Sciatic nerve (tissue), 1 donor: Measurements from ENCODE around the gene OR6T1. TPM values are rescaled to one million over a fixed set of nuclear protein-coding genes. Genes with fewer than 3 reads are reported as not detected.

ENCODE experiments used
- total RNA-seq: library from RNA; stranded (reverse); fragmentation: NEBNext Ultra II Directional; extraction: Animal tissue kit (Norgen Biotek cat#: 25700); gene quantifications from one replicate; pipeline ENCODE4 v1.2.1, GENCODE V29; 2021
- donor health status: DM: no; HTN: no; CAD: no.

The OR6T1 gene
- total RNA-seq, 1 donor from 2014 or later = not detected

Other genes starting within 250 kb of the OR6T1 start
- gene ZNF202, start 202.2 kb downstream of the OR6T1 start, total RNA-seq = 10.7 TPM
- not detected for gene OR6X1, start 189.3 kb downstream of the OR6T1 start, total RNA-seq
- not detected for gene OR6M1, start 137.5 kb downstream of the OR6T1 start, total RNA-seq
- gene TMEM225, start 58.2 kb downstream of the OR6T1 start, total RNA-seq = not detected
- gene OR8D4, start 41.7 kb downstream of the OR6T1 start, total RNA-seq = not detected
- gene OR4D5, start 4.2 kb downstream of the OR6T1 start, total RNA-seq = not detected
- not detected for gene OR10S1, start 33.9 kb upstream of the OR6T1 start, total RNA-seq
- not detected for gene OR10G6, start 51.3 kb upstream of the OR6T1 start, total RNA-seq
- gene OR10G4, start 69.2 kb upstream of the OR6T1 start, total RNA-seq = not detected
- not detected for gene OR10G9, start 79.2 kb upstream of the OR6T1 start, total RNA-seq
- not detected for gene OR10G8, start 83.0 kb upstream of the OR6T1 start, total RNA-seq
- not detected for gene OR10G7, start 97.5 kb upstream of the OR6T1 start, total RNA-seq
- gene VWA5A, start 171.6 kb upstream of the OR6T1 start, total RNA-seq = 27.6 TPM
- not detected for gene OR10D3, start 239.5 kb upstream of the OR6T1 start, total RNA-seq